ENCODE data around the gene SMPD3.

The SMPD3 gene

GRCh38 chr16:68487203-68487514, 38.9 kb upstream of the SMPD3 start:
- Histone ChIP-seq H3K4me3 (ENCODE audit: low read length) (no peak overlapping the region), H3K4me1 (ENCODE audit: control insufficient read depth, insufficient read depth, low read length) (no peaks in the 10 kb centered on the region), H3K9me3 (replicated peaks; ENCODE audit: low read length) (no peaks in the 10 kb centered on the region), H3K36me3 (ENCODE audit: insufficient read depth, low read length) (no peaks in the 10 kb centered on the region), H3K27me3 (ENCODE audit: control insufficient read depth, insufficient read depth, low read length) (peaks cover 36% of the 10 kb centered on the region), H3K4me2 (ENCODE audit: low read length) (no peak overlapping the region), H3K9ac (ENCODE audit: low read depth, low read length) (no peak overlapping the region)

- no peak overlapping the region for H3K4me3 ChIP-seq (ENCODE audit: low read length)
- H3K4me1 ChIP-seq (ENCODE audit: control insufficient read depth, insufficient read depth, low read length): no peaks in the 10 kb centered on the region
- H3K36me3 ChIP-seq (ENCODE audit: insufficient read depth, low read length): no peaks in the 10 kb centered on the region
- peaks cover 31% of the 10 kb centered on the region for H3K27me3 ChIP-seq (ENCODE audit: control insufficient read depth, insufficient read depth, low read length)
- H3K9me3 ChIP-seq (replicated peaks; ENCODE audit: low read length): no peaks in the 10 kb centered on the region
- H3K9ac ChIP-seq (ENCODE audit: low read depth, low read length): no peak overlapping the region
- no peak overlapping the region for H3K4me2 ChIP-seq (ENCODE audit: low read length)
Observed at GRCh38 chr16:68486502-68487202, 38.3 kb upstream of the SMPD3 start.

GRCh38 chr16:68481636-68482035, 33.3 kb upstream of the SMPD3 start:
- Histone ChIP-seq H3K4me3 (ENCODE audit: low read length) (no peak overlapping the region), H3K36me3 (ENCODE audit: insufficient read depth, low read length) (no peaks in the 10 kb centered on the region), H3K9me3 (replicated peaks; ENCODE audit: low read length) (no peaks in the 10 kb centered on the region), H3K4me1 (ENCODE audit: control insufficient read depth, insufficient read depth, low read length) (no peaks in the 10 kb centered on the region), H3K9ac (ENCODE audit: low read depth, low read length) (no peak overlapping the region), H3K4me2 (ENCODE audit: low read length) (no peak overlapping the region), H3K27me3 (ENCODE audit: control insufficient read depth, insufficient read depth, low read length) (peaks cover 16% of the 10 kb centered on the region)

- H3K9me3 ChIP-seq (replicated peaks; ENCODE audit: low read length): no peaks in the 10 kb centered on the region
- no peaks in the 10 kb centered on the region for H3K4me1 ChIP-seq (ENCODE audit: control insufficient read depth, insufficient read depth, low read length)
- H3K27me3 ChIP-seq (ENCODE audit: control insufficient read depth, insufficient read depth, low read length): peaks cover 14% of the 10 kb centered on the region
- H3K36me3 ChIP-seq (ENCODE audit: insufficient read depth, low read length): no peaks in the 10 kb centered on the region
- no peak overlapping the region for H3K9ac ChIP-seq (ENCODE audit: low read depth, low read length)
- H3K4me2 ChIP-seq (ENCODE audit: low read length): no peak overlapping the region
- H3K4me3 ChIP-seq (ENCODE audit: low read length): no peak overlapping the region
Observed at GRCh38 chr16:68480084-68480995, 32.0 kb upstream of the SMPD3 start.

GRCh38 chr16:68479271-68479670, 31.0 kb upstream of the SMPD3 start:
- Histone ChIP-seq H3K4me3 (ENCODE audit: low read length) (no peak overlapping the region), H3K4me1 (ENCODE audit: control insufficient read depth, insufficient read depth, low read length) (no peaks in the 10 kb centered on the region), H3K27me3 (ENCODE audit: control insufficient read depth, insufficient read depth, low read length) (peaks cover 14% of the 10 kb centered on the region), H3K36me3 (ENCODE audit: insufficient read depth, low read length) (no peaks in the 10 kb centered on the region), H3K9ac (ENCODE audit: low read depth, low read length) (no peak overlapping the region), H3K9me3 (replicated peaks; ENCODE audit: low read length) (no peaks in the 10 kb centered on the region), H3K4me2 (ENCODE audit: low read length) (no peak overlapping the region)

GRCh38 chr16:68478526-68479250, 30.4 kb upstream of the SMPD3 start:
- no peak overlapping the region for H3K4me2 ChIP-seq (ENCODE audit: low read length)
- H3K4me3 ChIP-seq (ENCODE audit: low read length): no peak overlapping the region
- H3K36me3 ChIP-seq (ENCODE audit: insufficient read depth, low read length): no peaks in the 10 kb centered on the region
- H3K9ac ChIP-seq (ENCODE audit: low read depth, low read length): no peak overlapping the region
- H3K4me1 ChIP-seq (ENCODE audit: control insufficient read depth, insufficient read depth, low read length): no peaks in the 10 kb centered on the region
- H3K9me3 ChIP-seq (replicated peaks; ENCODE audit: low read length): no peaks in the 10 kb centered on the region
- H3K27me3 ChIP-seq (ENCODE audit: control insufficient read depth, insufficient read depth, low read length): peaks cover 14% of the 10 kb centered on the region

GRCh38 chr16:68475071-68475470, 26.8 kb upstream of the SMPD3 start:
- Histone ChIP-seq H3K27me3 (ENCODE audit: control insufficient read depth, insufficient read depth, low read length) (peaks cover 28% of the 10 kb centered on the region), H3K36me3 (ENCODE audit: insufficient read depth, low read length) (no peaks in the 10 kb centered on the region), H3K4me3 (ENCODE audit: low read length) (no peak overlapping the region), H3K4me1 (ENCODE audit: control insufficient read depth, insufficient read depth, low read length) (no peaks in the 10 kb centered on the region), H3K9ac (ENCODE audit: low read depth, low read length) (no peak overlapping the region), H3K9me3 (replicated peaks; ENCODE audit: low read length) (no peaks in the 10 kb centered on the region), H3K4me2 (ENCODE audit: low read length) (no peak overlapping the region)

- Histone ChIP-seq H3K4me2 (ENCODE audit: low read length) (no peak overlapping the region), H3K27me3 (ENCODE audit: control insufficient read depth, insufficient read depth, low read length) (peaks cover 33% of the 10 kb centered on the region), H3K4me3 (ENCODE audit: low read length) (no peak overlapping the region), H3K36me3 (ENCODE audit: insufficient read depth, low read length) (no peaks in the 10 kb centered on the region), H3K9me3 (replicated peaks; ENCODE audit: low read length) (no peaks in the 10 kb centered on the region), H3K4me1 (ENCODE audit: control insufficient read depth, insufficient read depth, low read length) (no peaks in the 10 kb centered on the region), H3K9ac (ENCODE audit: low read depth, low read length) (no peak overlapping the region)
Observed at GRCh38 chr16:68473358-68474070, 25.2 kb upstream of the SMPD3 start.

GRCh38 chr16:68472581-68472980, 24.3 kb upstream of the SMPD3 start:
- Histone ChIP-seq H3K36me3 (ENCODE audit: insufficient read depth, low read length) (no peaks in the 10 kb centered on the region), H3K4me2 (ENCODE audit: low read length) (no peak overlapping the region), H3K27me3 (ENCODE audit: control insufficient read depth, insufficient read depth, low read length) (peaks cover 39% of the 10 kb centered on the region), H3K9me3 (replicated peaks; ENCODE audit: low read length) (no peaks in the 10 kb centered on the region), H3K4me3 (ENCODE audit: low read length) (no peak overlapping the region), H3K4me1 (ENCODE audit: control insufficient read depth, insufficient read depth, low read length) (no peaks in the 10 kb centered on the region), H3K9ac (ENCODE audit: low read depth, low read length) (no peak overlapping the region)

GRCh38 chr16:68470461-68471150, 22.3 kb upstream of the SMPD3 start:
- Histone ChIP-seq H3K27me3 (ENCODE audit: control insufficient read depth, insufficient read depth, low read length) (peaks cover 51% of the 10 kb centered on the region), H3K4me1 (ENCODE audit: control insufficient read depth, insufficient read depth, low read length) (no peaks in the 10 kb centered on the region), H3K4me3 (ENCODE audit: low read length) (no peak overlapping the region), H3K36me3 (ENCODE audit: insufficient read depth, low read length) (no peaks in the 10 kb centered on the region), H3K9ac (ENCODE audit: low read depth, low read length) (no peak overlapping the region), H3K9me3 (replicated peaks; ENCODE audit: low read length) (no peaks in the 10 kb centered on the region), H3K4me2 (ENCODE audit: low read length) (no peak overlapping the region)

All from skeletal muscle satellite cell (primary cell).